Measurements from ENCODE around the gene DGKE. TPM values are rescaled to one million over a fixed set of nuclear protein-coding genes. Genes with fewer than 3 reads are reported as not detected.

DGKE gene
- total and polyA plus RNA-seq, 2 donors (not counting 3 experiments of a cell fraction or from before 2014, with no cell fraction given), result 4.9 to 22.9 TPM

DNA sequence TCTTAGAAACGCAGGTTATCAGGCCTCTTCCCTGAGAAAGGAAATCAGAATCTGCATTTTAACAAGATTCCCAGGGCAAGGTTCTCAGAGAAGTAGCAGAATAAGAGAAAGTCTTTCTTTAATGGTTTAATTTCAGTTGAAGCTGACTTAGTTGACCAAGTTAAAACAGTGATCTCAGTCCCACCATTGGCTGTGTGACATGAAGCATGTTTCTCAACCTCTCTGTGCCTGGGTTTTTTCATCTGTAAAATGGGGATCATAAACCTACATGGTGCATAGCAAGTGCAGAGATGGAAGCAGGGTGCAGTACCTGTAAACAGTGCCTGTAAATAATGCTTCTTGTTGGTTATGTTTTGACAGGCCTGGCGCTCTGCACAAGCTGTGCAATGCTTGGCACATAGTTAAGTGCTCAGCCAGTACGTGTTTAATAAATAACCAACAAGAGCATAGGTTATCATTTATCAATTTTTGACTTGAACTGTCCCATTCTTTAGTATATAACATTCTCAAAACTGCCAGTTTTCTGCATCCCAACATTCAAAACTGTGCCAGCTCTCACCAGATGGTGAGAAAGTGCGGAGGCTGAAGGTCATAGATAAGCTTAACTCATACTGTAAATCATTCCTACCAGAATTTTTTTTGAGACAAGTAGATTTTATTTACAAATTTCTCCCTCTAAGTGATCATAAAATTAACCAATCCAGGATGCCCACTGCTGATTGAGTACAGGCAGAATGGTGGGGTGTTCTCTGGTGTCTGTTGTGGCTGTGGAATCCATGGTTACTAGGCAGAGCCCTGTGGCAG, 7.1 kb upstream of the DGKE start:
- TF ChIP-seq GATA2 (IDR thresholded peaks at IDR 0.05; ENCODE audit: insufficient read depth, insufficient read length, low read depth, low read length), result no peak
- no peak for TF ChIP-seq POLR2A (IDR thresholded peaks at IDR 0.05; ENCODE audit: low read depth, low read length)
- no peak for TF ChIP-seq POLR2AphosphoS5 (IDR thresholded peaks at IDR 0.05; ENCODE audit: insufficient read depth, low read depth, low read length)
- TF ChIP-seq EZH2 (IDR thresholded peaks at IDR 0.05; ENCODE audit: borderline replicate concordance, low read depth, low read length, severe bottlenecking), result no peak
- TF ChIP-seq, protein P1, sequence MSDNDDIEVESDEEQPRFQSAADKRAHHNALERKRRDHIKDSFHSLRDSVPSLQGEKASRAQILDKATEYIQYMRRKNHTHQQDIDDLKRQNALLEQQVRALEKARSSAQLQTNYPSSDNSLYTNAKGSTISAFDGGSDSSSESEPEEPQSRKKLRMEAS (IDR thresholded peaks at IDR 0.05; ENCODE audit: insufficient read depth, insufficient read length), result no peak
- no peak for TF ChIP-seq MYC (IDR thresholded peaks at IDR 0.05; ENCODE audit: low read depth, low read length)
- TF ChIP-seq, protein P2, sequence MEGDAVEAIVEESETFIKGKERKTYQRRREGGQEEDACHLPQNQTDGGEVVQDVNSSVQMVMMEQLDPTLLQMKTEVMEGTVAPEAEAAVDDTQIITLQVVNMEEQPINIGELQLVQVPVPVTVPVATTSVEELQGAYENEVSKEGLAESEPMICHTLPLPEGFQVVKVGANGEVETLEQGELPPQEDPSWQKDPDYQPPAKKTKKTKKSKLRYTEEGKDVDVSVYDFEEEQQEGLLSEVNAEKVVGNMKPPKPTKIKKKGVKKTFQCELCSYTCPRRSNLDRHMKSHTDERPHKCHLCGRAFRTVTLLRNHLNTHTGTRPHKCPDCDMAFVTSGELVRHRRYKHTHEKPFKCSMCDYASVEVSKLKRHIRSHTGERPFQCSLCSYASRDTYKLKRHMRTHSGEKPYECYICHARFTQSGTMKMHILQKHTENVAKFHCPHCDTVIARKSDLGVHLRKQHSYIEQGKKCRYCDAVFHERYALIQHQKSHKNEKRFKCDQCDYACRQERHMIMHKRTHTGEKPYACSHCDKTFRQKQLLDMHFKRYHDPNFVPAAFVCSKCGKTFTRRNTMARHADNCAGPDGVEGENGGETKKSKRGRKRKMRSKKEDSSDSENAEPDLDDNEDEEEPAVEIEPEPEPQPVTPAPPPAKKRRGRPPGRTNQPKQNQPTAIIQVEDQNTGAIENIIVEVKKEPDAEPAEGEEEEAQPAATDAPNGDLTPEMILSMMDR (IDR thresholded peaks at IDR 0.05; ENCODE audit: extremely low read depth in 1 of 2, insufficient read depth in 1 of 2, low read depth in 1 of 2, low read length in 2 of 2), result no peak
- TF ChIP-seq FOS (IDR thresholded peaks at IDR 0.05; ENCODE audit: borderline replicate concordance, insufficient read depth, low read length), result no peak
- TF ChIP-seq JUN (IDR thresholded peaks at IDR 0.05; ENCODE audit: borderline replicate concordance, insufficient read depth, insufficient read length, low read depth), result no peak
- POLR2A ChIA-PET, result no interaction called here
- BruUV-seq (replicated peaks), result no TSS peak

More for the DNA sequence above, 7.1 kb upstream of the DGKE start:
- CTCF ChIA-PET, result no interaction called here
- Histone ChIP-seq H2AFZ (ENCODE audit: low read depth, low read length) (no peak overlapping the region), H3K4me2 (ENCODE audit: insufficient read depth, low read length) (no peak overlapping the region), H3K36me3 (ENCODE audit: control insufficient read depth in 2 of 2, extremely low read depth in 1 of 2, insufficient read depth in 2 of 2, low read length in 2 of 2) (peaks cover 0 to 2% of the 10 kb centered on the region in 2 experiments), H3K9me1 (replicated peaks; ENCODE audit: control insufficient read depth, extremely low read depth, insufficient read depth, low read length) (no peaks in the 10 kb centered on the region), H4K20me1 (replicated peaks; ENCODE audit: control insufficient read depth, extremely low read depth, insufficient read depth, low read length) (no peaks in the 10 kb centered on the region), H3K9me3 (replicated peaks; ENCODE audit: control insufficient read depth, insufficient read depth, low read length) (no peaks in the 10 kb centered on the region), H3K9ac (replicated peaks; ENCODE audit: extremely low read depth, insufficient read depth, low read length) (no peak overlapping the region), H3K27me3 (ENCODE audit: control insufficient read depth in 2 of 2, insufficient read depth in 2 of 2, low read length in 2 of 2) (no peaks in the 10 kb centered on the region), H3K27ac (ENCODE audit: insufficient read depth, low read depth, low read length) (no peak overlapping the region), H3K79me2 (ENCODE audit: control insufficient read depth, insufficient read depth, low read length) (peaks cover 12% of the 10 kb centered on the region), H3K4me1 (ENCODE audit: control insufficient read depth, extremely low read depth, insufficient read depth, low read length) (peaks cover 15% of the 10 kb centered on the region), H3K4me3 (replicated peaks in 1 of 3; ENCODE audit: insufficient read depth in 1 of 3, low read depth in 1 of 3, low read length in 3 of 3) (no peak overlapping the region)
- dilution Hi-C loops (cut with MboI; ENCODE audit: extremely low pct_ligation_motif_present, low sequenced_read_pairs) (no loop called here), intact Hi-C loops (cut with micrococcal nuclease) (no loop called here)
- DNase-seq (ENCODE audit: low read depth, low spot score) (peak; percentile 14), FAIRE-seq (no peak)

Data from endothelial cell of umbilical vein (primary cell).